ENCODE data around the gene MGAM2.
"Not testable (repeated sequence)": the region's sequence is repeated elsewhere in the genome, so short reads cannot be mapped to it uniquely, and the experiment has no call there.

The MGAM2 gene

DNA sequence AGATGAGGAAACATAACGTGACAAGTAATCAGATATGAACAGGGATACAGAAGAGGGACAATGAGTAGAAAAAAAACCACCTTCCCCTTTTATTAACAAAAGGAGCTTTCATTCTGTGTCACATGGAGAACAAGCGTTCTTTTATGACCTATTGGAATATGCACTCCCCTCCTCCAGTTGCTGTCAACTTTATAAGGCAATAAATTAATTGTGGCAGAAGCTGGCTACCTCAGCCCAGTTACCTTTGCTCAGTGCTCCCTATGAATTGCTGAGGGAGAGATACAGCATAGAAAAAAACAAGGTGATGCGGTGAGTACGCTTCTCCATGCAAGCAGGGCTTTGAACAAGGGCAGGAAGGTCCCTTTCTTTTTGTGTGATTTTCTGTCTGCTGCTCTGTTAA lies at the start of gene MGAM2:
TSS of gene MGAM2 (plus strand) at position 220 of the 400 bp plus-strand sequence. CDS start 5,156 bp downstream, outside the sequence.
- no peak for DNase-seq (ENCODE audit: extremely low read depth in 1 of 2, low read depth in 1 of 2)

GRCh38 chr7:142063551-142064442 lies 47.7 kb upstream of the MGAM2 start:
- no peak for DNase-seq (ENCODE audit: extremely low read depth in 1 of 2, low read depth in 1 of 2)

- DNase-seq (ENCODE audit: extremely low read depth in 1 of 2, low read depth in 1 of 2): no peak
Measured at GRCh38 chr7:142066536-142066935, 45.0 kb upstream of the MGAM2 start.

DNA sequence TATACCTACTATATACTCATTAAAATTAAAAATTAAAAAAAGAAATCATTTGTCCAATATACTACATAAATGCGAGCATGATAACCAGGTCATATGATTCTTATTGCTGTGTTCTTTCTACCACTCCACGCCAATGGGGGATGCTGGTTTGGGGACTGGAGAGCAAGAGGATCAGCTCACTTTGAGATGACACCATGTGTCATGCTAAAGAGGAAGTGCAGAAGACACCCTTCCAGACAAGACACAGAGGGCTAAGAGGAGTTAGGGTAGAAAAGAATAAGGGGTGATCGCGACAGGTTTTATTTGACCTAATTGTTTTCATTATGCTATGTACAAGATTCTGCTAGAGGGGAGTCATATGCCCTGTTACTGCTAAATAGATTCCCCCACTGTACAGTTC lies 33.8 kb upstream of the MGAM2 start:
- no peak for DNase-seq (ENCODE audit: extremely low read depth in 1 of 2, low read depth in 1 of 2)

DNA sequence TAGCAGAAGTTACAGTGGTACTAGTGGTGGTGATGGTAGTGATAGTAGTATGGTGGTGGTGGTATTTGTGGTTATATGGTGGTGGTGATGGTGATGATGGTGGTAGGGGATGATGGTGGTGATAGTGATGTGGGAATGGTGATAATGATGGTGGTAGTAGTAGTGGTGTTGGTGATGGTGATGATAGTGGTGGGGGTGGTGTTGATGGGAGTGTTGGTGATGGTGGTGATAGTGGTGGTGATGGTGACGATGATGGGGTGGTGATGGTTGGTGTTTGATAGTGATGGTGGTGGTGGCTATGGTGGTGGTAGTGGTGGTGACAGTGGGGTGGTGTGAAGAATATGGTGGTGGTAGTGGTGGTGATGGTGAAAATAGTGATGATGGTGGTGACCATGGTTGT lies 27.9 kb upstream of the MGAM2 start:
- DNase-seq (ENCODE audit: extremely low read depth in 1 of 2, low read depth in 1 of 2): no peak

- no peak for DNase-seq (ENCODE audit: extremely low read depth in 1 of 2, low read depth in 1 of 2)
Measured at GRCh38 chr7:142085428-142085827, 26.1 kb upstream of the MGAM2 start.

GRCh38 chr7:142088022-142088714 lies 23.4 kb upstream of the MGAM2 start:
- no peak for DNase-seq (ENCODE audit: extremely low read depth in 1 of 2, low read depth in 1 of 2)

GRCh38 chr7:142089035-142089434 lies 22.5 kb upstream of the MGAM2 start:
- DNase-seq (ENCODE audit: extremely low read depth in 1 of 2, low read depth in 1 of 2): no peak

DNA sequence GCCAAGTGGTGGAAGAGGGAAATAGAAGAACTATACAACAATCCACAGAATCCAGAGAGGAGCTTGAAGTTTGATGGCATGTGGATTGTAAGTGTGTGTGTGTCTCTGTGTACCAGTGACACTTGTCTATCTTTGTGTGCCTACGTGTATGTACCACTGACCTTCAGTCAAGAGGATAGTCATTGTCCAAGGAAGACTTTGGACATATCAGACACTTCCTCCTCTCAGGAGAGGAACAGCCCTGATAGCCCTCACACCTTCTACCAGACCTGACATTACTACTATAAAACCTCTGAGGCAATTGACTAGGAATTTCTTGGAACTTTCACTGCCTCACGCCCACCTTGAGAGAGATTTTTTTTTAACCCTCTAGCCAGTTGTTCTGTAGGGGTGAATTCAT lies 19.6 kb upstream of the MGAM2 start:
- no peak for DNase-seq (ENCODE audit: extremely low read depth in 1 of 2, low read depth in 1 of 2)

DNA sequence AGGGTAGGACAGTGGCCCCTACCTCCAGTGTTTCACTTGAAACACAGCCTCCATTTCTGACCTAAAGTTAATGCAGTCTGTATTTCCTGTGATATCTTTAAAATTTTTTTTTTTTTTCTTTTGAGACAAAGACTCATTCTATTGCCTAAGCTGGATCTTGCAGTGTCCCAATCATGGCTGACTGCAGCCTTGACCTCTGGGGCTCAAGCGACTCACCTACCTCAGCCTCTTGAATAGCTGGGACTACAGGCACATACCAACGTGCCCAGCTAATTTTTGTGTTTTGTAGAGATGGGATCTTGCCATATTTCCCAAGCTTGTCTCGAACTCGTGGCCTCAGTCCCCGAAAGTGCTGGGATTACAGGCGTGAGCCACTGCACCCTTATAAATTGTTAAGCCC lies 16.7 kb upstream of the MGAM2 start:
- DNase-seq (ENCODE audit: extremely low read depth in 1 of 2, low read depth in 1 of 2): no peak

DNA sequence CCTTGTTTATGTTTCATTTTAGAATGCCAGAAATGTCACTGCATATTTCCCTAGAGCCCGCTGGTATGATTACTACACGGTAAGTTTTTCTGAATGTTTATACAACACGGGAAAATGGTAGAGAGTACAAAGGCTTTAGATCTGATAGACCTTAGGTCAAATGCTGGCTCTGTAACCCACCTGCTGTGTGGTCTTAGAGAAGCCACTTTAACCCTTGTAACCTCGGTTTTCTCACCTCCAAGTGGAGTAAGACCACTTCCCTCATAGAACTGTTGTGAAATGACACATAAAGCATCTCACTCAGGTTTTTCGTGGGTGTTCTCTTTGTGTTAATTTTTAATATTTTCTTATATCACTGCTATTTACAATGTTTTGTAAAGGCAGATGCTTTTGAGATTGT lies 13.9 kb upstream of the MGAM2 start:
- no peak for DNase-seq (ENCODE audit: extremely low read depth in 1 of 2, low read depth in 1 of 2)

GRCh38 chr7:142098004-142098403 lies 13.5 kb upstream of the MGAM2 start:
- DNase-seq (ENCODE audit: extremely low read depth in 1 of 2, low read depth in 1 of 2): no peak

DNA sequence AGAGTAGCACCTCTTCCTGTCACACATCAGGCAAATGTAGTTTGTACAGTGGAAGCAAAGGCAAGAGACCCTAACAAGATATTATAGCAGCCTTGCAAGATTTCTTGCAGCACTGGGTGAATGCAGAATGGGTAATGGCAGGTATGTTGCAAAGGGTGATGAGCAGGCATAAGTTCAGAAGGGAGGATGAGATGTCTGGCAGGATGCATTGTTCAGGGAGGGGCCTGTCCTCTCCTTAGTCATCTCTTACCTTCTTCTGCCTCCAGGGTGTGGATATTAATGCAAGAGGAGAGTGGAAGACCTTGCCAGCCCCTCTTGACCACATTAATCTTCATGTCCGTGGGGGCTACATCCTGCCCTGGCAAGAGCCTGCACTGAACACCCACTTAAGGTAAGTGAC lies 12.2 kb upstream of the MGAM2 start:
- DNase-seq (ENCODE audit: extremely low read depth in 1 of 2, low read depth in 1 of 2): not testable (repeated sequence)

DNA sequence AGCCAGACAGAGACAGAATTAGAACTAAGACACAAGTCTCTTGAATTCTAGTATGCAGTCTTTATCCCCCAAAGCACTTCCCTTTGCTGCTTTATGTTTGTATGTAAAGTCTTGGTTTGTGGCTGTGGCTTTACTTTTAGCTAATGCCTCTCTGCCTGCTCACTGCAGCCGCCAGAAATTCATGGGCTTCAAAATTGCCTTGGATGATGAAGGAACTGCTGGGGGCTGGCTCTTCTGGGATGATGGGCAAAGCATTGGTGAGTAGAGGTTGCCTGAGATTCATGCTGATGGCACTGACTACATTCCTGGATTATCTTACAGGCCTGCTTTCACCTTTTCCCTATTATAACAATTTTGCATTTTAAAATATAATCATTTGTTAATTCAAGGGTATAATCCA lies 10.9 kb upstream of the MGAM2 start:
- no peak for DNase-seq (ENCODE audit: extremely low read depth in 1 of 2, low read depth in 1 of 2)

GRCh38 chr7:142101794-142102193 lies 9.7 kb upstream of the MGAM2 start:
- DNase-seq (ENCODE audit: extremely low read depth in 1 of 2, low read depth in 1 of 2): not testable (repeated sequence)

GRCh38 chr7:142104550-142105527 lies 6.7 kb upstream of the MGAM2 start:
- DNase-seq (ENCODE audit: extremely low read depth in 1 of 2, low read depth in 1 of 2): no peak

GRCh38 chr7:142108728-142109505 lies 2.6 kb upstream of the MGAM2 start:
- DNase-seq (ENCODE audit: extremely low read depth in 1 of 2, low read depth in 1 of 2): no peak

DNA sequence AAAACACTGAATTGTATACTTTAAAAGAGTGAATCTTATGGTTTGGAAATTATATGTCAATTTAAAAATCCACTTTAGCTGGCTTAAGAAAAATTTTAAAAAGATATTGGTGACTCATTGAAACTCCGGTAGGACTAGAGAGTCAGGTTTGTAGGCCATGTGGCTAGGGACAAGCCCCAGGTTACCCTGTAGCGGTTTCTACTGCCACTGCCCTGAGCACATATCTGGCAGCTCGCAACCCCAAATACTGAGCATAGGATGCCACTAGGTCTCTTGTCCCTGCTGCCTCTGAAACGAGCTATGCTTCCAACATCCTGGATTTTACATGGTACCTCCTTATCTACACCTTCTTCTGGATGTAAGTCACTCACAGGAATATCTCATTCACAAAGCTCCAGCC lies 1.4 kb upstream of the MGAM2 start:
- no peak for DNase-seq (ENCODE audit: extremely low read depth in 1 of 2, low read depth in 1 of 2)

DNA sequence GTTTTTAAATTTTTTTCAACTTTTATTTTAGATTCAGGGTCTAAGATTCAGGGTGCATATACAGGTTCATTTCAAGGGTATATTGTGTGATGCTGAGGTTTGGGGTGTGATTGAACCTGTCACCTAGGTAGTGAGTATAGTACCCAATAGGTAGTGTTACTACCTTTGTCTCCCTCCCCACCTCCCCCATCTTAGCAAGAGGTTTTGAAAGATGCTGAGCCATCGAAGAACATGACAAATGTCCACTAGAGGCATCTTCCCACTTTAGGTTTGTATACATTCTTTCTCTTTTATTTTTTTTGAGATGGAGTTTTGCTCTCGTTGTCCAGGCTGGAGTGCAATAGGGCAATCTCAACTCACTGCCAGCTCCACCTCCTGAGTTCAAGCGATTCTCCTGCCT lies 880 bp upstream of the MGAM2 start:
- no peak for DNase-seq (ENCODE audit: extremely low read depth in 1 of 2, low read depth in 1 of 2)

GRCh38 chr7:142112086-142112485 lies 568 bp downstream of the MGAM2 start:
- no peak for DNase-seq (ENCODE audit: extremely low read depth in 1 of 2, low read depth in 1 of 2)

Measured in activated CD8-positive, alpha-beta memory T cell treated with anti-CD3 and anti-CD28 coated beads for 1 hour (primary cell).